Sigmoid colon (tissue), 4 donors: Measurements from ENCODE around the gene MADD.

Experiments
- EP300 ChIP-seq, 4 donors: sonication (generic); formaldehyde crosslinking; IDR thresholded peaks; one replicate each; pipeline ENCODE4 v1.6.1; 2017; ENCODE audit warnings: antibody characterized with exemption in 4 of 4
- POLR2A ChIP-seq, 2 donors: fragments of 450-650 bp; IDR thresholded peaks; one replicate each; pipeline ENCODE4 v1.6.1; 2016; ENCODE audit warnings: antibody characterized with exemption in 2 of 2, mild to moderate bottlenecking in 2 of 2, moderate library complexity in 2 of 2
- POLR2AphosphoS5 ChIP-seq, 4 donors: sonication (generic); formaldehyde crosslinking; IDR thresholded peaks; one replicate each; pipeline ENCODE4 v1.6.1; 2017; ENCODE audit warnings: antibody characterized with exemption in 4 of 4
- TF ChIP-seq, protein P1 (sequence below), 4 experiments: fragments of 450-650 bp in 3 of 4; fragments of 200-600 bp in 1 of 4; IDR thresholded peaks; one replicate each; pipeline ENCODE4 v1.5.1; 2016 to 2019; ENCODE audit warnings: antibody characterized with exemption in 4 of 4, mild to moderate bottlenecking in 3 of 4, moderate library complexity in 2 of 4

DNA sequence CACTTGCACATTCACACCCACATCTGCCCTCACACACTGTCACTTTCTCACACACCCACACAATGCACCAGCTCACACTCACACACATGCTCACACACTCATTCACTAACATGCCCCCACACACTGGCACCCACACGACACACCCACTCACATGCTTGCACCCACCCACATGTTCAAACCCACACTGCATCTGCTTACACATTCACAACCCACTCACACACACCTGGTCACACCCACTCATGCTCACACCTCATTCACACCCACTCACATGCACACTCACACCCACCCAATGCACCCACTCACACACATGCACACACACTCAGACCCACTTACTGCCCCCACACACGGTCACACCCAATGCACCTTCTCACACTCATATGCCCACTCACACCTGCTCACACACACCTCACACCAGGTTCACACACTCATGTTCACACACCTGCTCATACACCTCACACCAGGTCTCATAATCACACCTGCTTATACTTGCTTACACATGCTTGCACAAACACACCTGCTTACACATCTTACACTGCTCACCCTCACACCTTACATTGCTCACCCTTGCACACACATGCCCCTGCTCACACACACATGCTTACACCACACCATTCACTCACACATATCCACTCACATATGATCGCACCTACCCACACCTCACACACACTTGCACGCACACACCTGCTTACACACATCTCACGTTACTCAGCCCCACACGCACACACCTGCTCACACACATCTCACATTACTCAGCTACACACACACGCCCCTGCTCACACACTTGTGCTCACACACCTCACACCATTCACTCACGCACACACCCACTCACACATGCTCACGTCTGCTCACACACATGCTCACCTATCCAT is 86.4 kb downstream of the MADD start:
- TF ChIP-seq, protein P1, sequence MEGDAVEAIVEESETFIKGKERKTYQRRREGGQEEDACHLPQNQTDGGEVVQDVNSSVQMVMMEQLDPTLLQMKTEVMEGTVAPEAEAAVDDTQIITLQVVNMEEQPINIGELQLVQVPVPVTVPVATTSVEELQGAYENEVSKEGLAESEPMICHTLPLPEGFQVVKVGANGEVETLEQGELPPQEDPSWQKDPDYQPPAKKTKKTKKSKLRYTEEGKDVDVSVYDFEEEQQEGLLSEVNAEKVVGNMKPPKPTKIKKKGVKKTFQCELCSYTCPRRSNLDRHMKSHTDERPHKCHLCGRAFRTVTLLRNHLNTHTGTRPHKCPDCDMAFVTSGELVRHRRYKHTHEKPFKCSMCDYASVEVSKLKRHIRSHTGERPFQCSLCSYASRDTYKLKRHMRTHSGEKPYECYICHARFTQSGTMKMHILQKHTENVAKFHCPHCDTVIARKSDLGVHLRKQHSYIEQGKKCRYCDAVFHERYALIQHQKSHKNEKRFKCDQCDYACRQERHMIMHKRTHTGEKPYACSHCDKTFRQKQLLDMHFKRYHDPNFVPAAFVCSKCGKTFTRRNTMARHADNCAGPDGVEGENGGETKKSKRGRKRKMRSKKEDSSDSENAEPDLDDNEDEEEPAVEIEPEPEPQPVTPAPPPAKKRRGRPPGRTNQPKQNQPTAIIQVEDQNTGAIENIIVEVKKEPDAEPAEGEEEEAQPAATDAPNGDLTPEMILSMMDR (IDR thresholded peaks at IDR 0.05), result no peak
- no peak for TF ChIP-seq POLR2AphosphoS5 (IDR thresholded peaks at IDR 0.05)
- TF ChIP-seq POLR2A (IDR thresholded peaks at IDR 0.05), result no peak
- no peak for TF ChIP-seq EP300 (IDR thresholded peaks at IDR 0.05)
